ENCODE data around the gene SLC45A3. TPM values are rescaled to one million over a fixed set of nuclear protein-coding genes. Genes with fewer than 3 reads are reported as not detected.

Gene SLC45A3
- total RNA-seq, 2 experiments from 2014 or later, result 0.18 TPM; not detected in 1

GRCh38 chr1:205672970-205673369 is 7.3 kb downstream of the SLC45A3 start:
- Mint-ChIP-seq H3K27ac (no peak overlapping the region), H3K27me3 (peaks cover 11% of the 10 kb centered on the region), H3K9me3 (no peaks in the 10 kb centered on the region), H3K36me3 (ENCODE audit: low read depth) (no peaks in the 10 kb centered on the region), H3K4me3 (no peak overlapping the region), H3K4me1 (peaks cover 7% of the 10 kb centered on the region)
- CTCF ChIA-PET, result interaction anchor here (1.1 kb wide), 1 partner anchor 13 kb away, joined by 7 read pairs; no protein-coding TSS in a partner anchor
- POLR2A ChIA-PET, result interaction anchor here (0.6 kb wide), 1 partner anchor 857 kb away, joined by 3 read pairs; no protein-coding TSS in a partner anchor
- no peak for DNase-seq

DNA sequence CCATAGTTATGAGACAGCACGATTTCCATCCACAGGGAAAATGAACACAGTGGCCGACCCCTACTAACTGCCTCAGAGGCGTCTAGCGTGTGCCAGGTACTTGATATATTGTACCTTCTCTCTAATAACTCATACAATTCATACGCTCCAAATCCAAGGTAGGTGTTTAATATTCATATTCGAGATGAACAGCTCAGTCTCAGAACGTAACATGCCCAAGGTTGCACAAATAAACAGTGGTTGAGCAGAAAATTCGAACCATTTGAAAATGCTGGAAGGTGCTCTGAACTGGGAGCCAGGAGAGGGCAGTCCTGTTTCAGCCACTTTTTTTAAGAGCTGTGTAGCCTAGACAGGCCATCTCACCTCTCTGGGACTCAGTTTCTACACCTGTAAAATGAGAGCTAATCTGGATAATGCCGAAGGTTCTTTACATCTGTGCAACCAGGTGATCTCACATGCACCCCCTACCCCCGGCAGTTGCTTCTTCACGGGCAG is 7.9 kb downstream of the SLC45A3 start:
- ChIA-PET CTCF (interaction anchor here (1.1 kb wide), 1 partner anchor 13 kb away, joined by 7 read pairs; no protein-coding TSS in a partner anchor), POLR2A (interaction anchor here (0.6 kb wide), 1 partner anchor 856 kb away, joined by 3 read pairs; no protein-coding TSS in a partner anchor)
- Mint-ChIP-seq H3K9me3 (no peaks in the 10 kb centered on the region), H3K27me3 (peaks cover 11% of the 10 kb centered on the region), H3K4me3 (no peak overlapping the region), H3K4me1 (peaks cover 7% of the 10 kb centered on the region), H3K36me3 (ENCODE audit: low read depth) (no peaks in the 10 kb centered on the region), H3K27ac (no peak overlapping the region)
- no peak for DNase-seq

GRCh38 chr1:205670611-205671430 is 9.5 kb downstream of the SLC45A3 start:
- H3K27me3 Mint-ChIP-seq, result peaks cover 11% of the 10 kb centered on the region
- no peak overlapping the region for H3K27ac Mint-ChIP-seq
- CTCF ChIA-PET, result interaction anchor here (0.6 to 1.5 kb wide), 4 partner anchors 9 to 111 kb away, joined by 3 to 4 read pairs (median 4); partner anchors contain the start of gene SLC45A3
- peaks cover 7% of the 10 kb centered on the region for H3K4me1 Mint-ChIP-seq
- H3K36me3 Mint-ChIP-seq (ENCODE audit: low read depth), result no peaks in the 10 kb centered on the region
- POLR2A ChIA-PET, result interaction anchor here (1.7 kb wide), 1 partner anchor 13 kb away, joined by 4 read pairs; no protein-coding TSS in a partner anchor
- H3K4me3 Mint-ChIP-seq, result no peak overlapping the region
- H3K9me3 Mint-ChIP-seq, result no peaks in the 10 kb centered on the region
- DNase-seq, result no peak

DNA sequence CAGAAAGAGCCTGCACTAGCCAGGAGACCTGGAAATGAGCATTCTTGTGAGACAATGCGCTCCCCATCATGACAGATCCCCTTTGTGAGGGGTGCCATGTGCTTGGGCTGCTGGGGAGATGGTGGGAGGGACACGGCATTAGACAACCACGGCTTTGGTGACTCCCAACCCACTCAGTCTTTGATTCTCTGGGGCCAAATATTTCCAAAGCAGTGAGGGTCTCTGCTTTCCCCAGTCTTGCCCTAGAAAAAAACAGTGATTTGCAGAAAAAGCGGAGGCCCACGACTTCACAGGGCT is 10.2 kb downstream of the SLC45A3 start:
- Mint-ChIP-seq H3K27ac (no peak overlapping the region), H3K36me3 (ENCODE audit: low read depth) (no peaks in the 10 kb centered on the region), H3K4me3 (no peak overlapping the region), H3K9me3 (no peaks in the 10 kb centered on the region), H3K4me1 (peaks cover 7% of the 10 kb centered on the region), H3K27me3 (peaks cover 11% of the 10 kb centered on the region)
- DNase-seq, result no peak
- ChIA-PET POLR2A (interaction anchor here (1.7 kb wide), 1 partner anchor 12 kb away, joined by 4 read pairs; no protein-coding TSS in a partner anchor), CTCF (interaction anchor here (1.5 kb wide), 1 partner anchor 10 kb away, joined by 3 read pairs; no protein-coding TSS in a partner anchor)

DNA sequence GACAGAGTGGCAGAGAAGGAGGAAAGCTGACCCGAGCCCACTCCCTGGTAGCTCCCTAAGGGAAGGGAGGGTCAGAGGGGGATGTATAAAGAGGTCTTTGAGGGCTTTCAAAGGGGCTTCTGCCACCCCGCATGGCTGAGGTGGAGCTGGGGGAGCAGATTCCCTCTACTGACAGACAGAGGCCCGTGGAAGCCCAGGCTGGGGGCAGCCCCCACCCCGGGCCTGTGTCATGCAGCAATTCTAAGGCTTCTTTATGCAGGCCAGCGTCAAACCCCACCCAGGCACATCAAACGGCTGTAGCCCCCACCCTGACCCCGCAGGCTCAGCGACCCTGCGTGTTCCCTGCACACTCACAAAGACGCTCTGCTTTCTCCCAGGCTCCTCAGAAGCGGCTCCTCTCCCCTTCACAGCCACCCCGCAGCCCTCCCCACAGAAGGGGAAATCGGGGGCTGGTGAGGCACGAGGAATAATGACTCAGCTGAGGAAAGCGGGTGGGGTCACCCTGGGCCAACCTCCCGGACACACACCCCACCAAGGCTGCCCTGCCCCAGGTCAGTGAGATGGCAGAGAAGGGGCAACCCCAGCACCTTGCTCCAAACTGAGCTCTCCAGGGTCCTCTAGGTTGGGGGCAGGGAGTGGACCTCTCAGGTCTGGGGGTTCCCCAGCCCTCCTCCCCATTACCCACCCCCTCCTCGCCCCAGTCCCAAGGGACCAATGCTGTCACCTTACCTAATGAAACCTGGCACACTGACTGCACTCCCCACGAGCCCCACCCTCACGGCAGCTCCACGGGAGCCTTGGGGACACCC is 10.8 kb downstream of the SLC45A3 start:
- POLR2A ChIA-PET, result no interaction called here

GRCh38 chr1:205668951-205669340 is 11.4 kb downstream of the SLC45A3 start:
- no peak overlapping the region for H3K4me3 Mint-ChIP-seq
- CTCF ChIA-PET, result interaction anchor here (2.5 kb wide), 1 partner anchor 11 kb away, joined by 14 read pairs; no protein-coding TSS in a partner anchor
- H3K27me3 Mint-ChIP-seq, result peaks cover 11% of the 10 kb centered on the region
- no peak for DNase-seq
- POLR2A ChIA-PET, result no interaction called here
- peaks cover 10% of the 10 kb centered on the region for H3K4me1 Mint-ChIP-seq
- no peak overlapping the region for H3K27ac Mint-ChIP-seq
- no peaks in the 10 kb centered on the region for H3K36me3 Mint-ChIP-seq (ENCODE audit: low read depth)
- no peaks in the 10 kb centered on the region for H3K9me3 Mint-ChIP-seq

More for the DNA sequence above, 10.8 kb downstream of the SLC45A3 start:
- Mint-ChIP-seq H3K4me1 (peaks cover 7% of the 10 kb centered on the region), H3K27me3 (peaks cover 11% of the 10 kb centered on the region), H3K36me3 (ENCODE audit: low read depth) (no peaks in the 10 kb centered on the region), H3K9me3 (no peaks in the 10 kb centered on the region), H3K27ac (no peak overlapping the region), H3K4me3 (no peak overlapping the region)
- CTCF ChIA-PET, result interaction anchor here (1.5 kb wide), 1 partner anchor 10 kb away, joined by 3 read pairs; no protein-coding TSS in a partner anchor
- DNase-seq, result no peak

GRCh38 chr1:205667909-205668643 is 12.2 kb downstream of the SLC45A3 start:
- POLR2A ChIA-PET, result no interaction called here
- CTCF ChIA-PET, result interaction anchor here (1.6 to 2.5 kb wide), 2 partner anchors 10 to 12 kb away, joined by 3 to 14 read pairs; no protein-coding TSS in a partner anchor

GRCh38 chr1:205666372-205667166 is 13.7 kb downstream of the SLC45A3 start:
- ChIA-PET POLR2A (no interaction called here), CTCF (interaction anchor here (0.6 to 2.5 kb wide), 4 partner anchors 8 to 356 kb away, joined by 3 to 14 read pairs (median 6); no protein-coding TSS in a partner anchor)
- Mint-ChIP-seq H3K27ac (no peak overlapping the region), H3K4me3 (no peak overlapping the region), H3K27me3 (peaks cover 5% of the 10 kb centered on the region), H3K9me3 (no peaks in the 10 kb centered on the region), H3K4me1 (peaks cover 2% of the 10 kb centered on the region), H3K36me3 (ENCODE audit: low read depth) (no peaks in the 10 kb centered on the region)
- no peak for DNase-seq

More at GRCh38 chr1:205667909-205668643, 12.2 kb downstream of the SLC45A3 start:
- Mint-ChIP-seq H3K27ac (no peak overlapping the region), H3K4me1 (peaks cover 10% of the 10 kb centered on the region), H3K9me3 (no peaks in the 10 kb centered on the region), H3K4me3 (no peak overlapping the region), H3K36me3 (ENCODE audit: low read depth) (no peaks in the 10 kb centered on the region), H3K27me3 (peaks cover 11% of the 10 kb centered on the region)
- DNase-seq, result no peak

DNA sequence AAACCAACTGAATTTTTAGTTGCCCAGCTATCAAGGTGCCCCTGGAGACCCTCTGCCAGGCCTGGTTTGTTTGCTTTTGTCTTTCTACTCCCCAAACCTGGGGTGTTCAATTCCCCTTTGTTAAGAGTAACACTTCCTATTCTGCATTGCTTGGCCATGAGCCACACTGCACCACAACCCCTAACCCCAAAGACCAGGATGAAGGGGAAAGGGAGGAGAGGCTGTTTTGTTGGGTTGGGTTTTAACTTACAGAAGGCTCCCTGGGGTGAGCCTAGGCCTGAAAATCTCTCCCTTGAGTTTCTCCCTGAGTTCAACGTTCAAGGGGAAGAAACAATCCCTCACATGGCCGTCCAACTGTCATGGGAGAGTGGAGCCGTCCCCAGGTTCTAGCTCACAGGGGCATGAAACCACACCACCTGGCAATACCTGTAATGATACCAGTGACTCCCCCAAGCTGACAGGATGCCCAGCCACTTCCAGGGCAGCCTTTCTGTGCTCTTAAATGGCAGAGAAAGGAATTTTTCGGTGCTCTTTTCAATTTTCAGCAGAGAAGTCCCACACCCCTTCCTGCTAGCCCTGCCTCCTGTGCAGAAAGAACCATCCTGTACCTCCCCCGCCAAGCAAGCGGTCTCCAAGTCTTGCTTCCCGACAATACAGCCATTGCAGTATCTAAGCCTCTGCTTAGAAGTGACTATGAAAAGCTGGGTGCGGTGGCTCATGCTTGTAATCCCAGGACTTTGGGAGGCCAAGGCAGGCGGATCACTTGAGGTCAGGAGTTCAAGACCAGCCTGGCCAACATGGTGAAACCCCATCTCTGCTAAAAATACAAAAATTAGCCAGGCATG is 14.9 kb downstream of the SLC45A3 start:
- H3K27ac Mint-ChIP-seq, result no peak overlapping the region
- ChIA-PET CTCF (interaction anchor here (0.6 to 1.0 kb wide), 2 partner anchors 8 to 74 kb away, joined by 5 to 7 read pairs; no protein-coding TSS in a partner anchor), POLR2A (no interaction called here)
- peaks cover 5% of the 10 kb centered on the region for H3K27me3 Mint-ChIP-seq
- no peak for DNase-seq
- peaks cover 2% of the 10 kb centered on the region for H3K4me1 Mint-ChIP-seq
- H3K9me3 Mint-ChIP-seq, result no peaks in the 10 kb centered on the region
- no peak overlapping the region for H3K4me3 Mint-ChIP-seq
- H3K36me3 Mint-ChIP-seq (ENCODE audit: low read depth), result no peaks in the 10 kb centered on the region

DNA sequence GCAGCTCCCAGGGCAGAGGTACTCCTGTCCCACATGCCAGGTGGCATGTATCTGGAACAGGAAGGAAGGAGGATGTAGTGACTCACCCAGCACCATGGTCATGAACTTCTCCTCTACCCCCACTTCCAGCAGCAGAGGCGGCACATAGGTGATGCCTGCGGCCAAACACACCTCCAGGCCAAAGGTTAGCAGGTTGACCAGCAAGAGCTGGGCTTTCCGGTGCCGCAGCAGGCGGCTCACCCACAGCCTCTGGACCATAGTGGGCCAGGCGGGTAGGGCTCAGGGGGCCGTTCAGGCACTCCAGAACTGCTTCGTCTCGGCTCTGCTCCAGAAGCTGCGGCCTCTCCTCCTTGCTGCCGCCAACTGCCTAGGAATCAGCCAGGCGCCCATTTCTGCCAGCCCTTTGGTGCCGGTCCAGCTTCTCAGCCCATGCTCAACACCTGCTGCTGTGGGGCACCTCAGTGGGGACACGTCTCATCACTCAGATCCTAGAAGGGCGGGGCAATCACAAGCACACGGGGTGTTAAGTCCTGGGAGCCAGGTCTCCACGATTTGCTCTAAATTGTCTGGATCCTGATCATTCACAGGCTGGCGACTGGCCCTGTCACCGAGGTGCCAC is 15.8 kb downstream of the SLC45A3 start:
- POLR2A ChIA-PET, result no interaction called here
- no peak overlapping the region for H3K4me3 Mint-ChIP-seq
- no peak overlapping the region for H3K27ac Mint-ChIP-seq
- H3K9me3 Mint-ChIP-seq, result no peaks in the 10 kb centered on the region
- peaks cover 2% of the 10 kb centered on the region for H3K4me1 Mint-ChIP-seq
- no peak for DNase-seq
- CTCF ChIA-PET, result interaction anchor here (1.0 kb wide), 1 partner anchor 73 kb away, joined by 5 read pairs; no protein-coding TSS in a partner anchor
- peaks cover 5% of the 10 kb centered on the region for H3K27me3 Mint-ChIP-seq
- H3K36me3 Mint-ChIP-seq (ENCODE audit: low read depth), result no peaks in the 10 kb centered on the region

Data from activated CD4-positive, alpha-beta memory T cell treated with anti-CD3 and anti-CD28 coated beads, Interleukin-2, amount 10 ng/mL, durations not matched to agents 7 days and 5 days (primary cell).